ENCODE data around the gene UGP2. TPM values are rescaled to one million over a fixed set of nuclear protein-coding genes. Genes with fewer than 3 reads are reported as not detected.
A peak's percentile ranks its signal among the peaks of the same experiment; 100 is the strongest.

The UGP2 gene
- total and polyA plus RNA-seq, 10 of the 15 experiments (the other 5 are each of a cell fraction or from before 2014, with no cell fraction given), result 40.8 to 98.3 (median 76.1) TPM

GRCh38 chr2:63801455-63801854 lies 40.2 kb upstream of the UGP2 start:
- POLR2A ChIA-PET, result no interaction called here
- no peaks in the 10 kb centered on the region for H4K20me1 ChIP-seq (ENCODE audit: control insufficient read depth, insufficient read depth)
- BruUV-seq (replicated peaks), result no TSS peak
- RAD21 ChIA-PET (ENCODE audit: unreplicated experiment), result no interaction called here
- DNase-seq (ENCODE audit: low read depth, low spot score) (no peak), ATAC-seq (no peak), FAIRE-seq (no peak)
- intact Hi-C loops (cut with micrococcal nuclease; ENCODE audit: unreplicated experiment) (no loop called here), in situ Hi-C loops (cut with MboI) (no loop called here)
- SMC1A ChIA-PET (ENCODE audit: uncharacterized antibody, unreplicated experiment), result no interaction called here
- no peak overlapping the region for H3K4me3 ChIP-seq
- H3K27ac ChIP-seq (ENCODE audit: control insufficient read depth, insufficient read depth), result no peak overlapping the region
- CTCF ChIA-PET, result interaction anchor here (0.9 kb wide), 1 partner anchor 121 kb away, joined by 3 read pairs; no protein-coding TSS in a partner anchor
- H3K36me3 ChIP-seq (ENCODE audit: control insufficient read depth in 2 of 2, insufficient read depth in 2 of 2, low read length in 1 of 2), result no peaks in the 10 kb centered on the region
- 50% methylated on average over 6 of the region's 6 CpGs for WGBS (ENCODE audit: insufficient coverage, insufficient replicate concordance, low lambda C conversion rate, missing lambda C conversion rate)
- H3K9me3 ChIP-seq (replicated peaks; ENCODE audit: control insufficient read depth, insufficient read depth, low read length), result no peaks in the 10 kb centered on the region; the same call in 2 of the 3 replicates
- H3K9ac ChIP-seq (ENCODE audit: control insufficient read depth, insufficient read depth, low read length), result no peak overlapping the region
- H3K27me3 ChIP-seq (replicated peaks in 1 of 2; ENCODE audit: control insufficient read depth in 2 of 2, insufficient read depth in 2 of 2, low read length in 1 of 2), result no peaks in the 10 kb centered on the region
- no peaks in the 10 kb centered on the region for H3K4me1 ChIP-seq (ENCODE audit: control insufficient read depth, insufficient read depth, low read length)
- peak; percentile 36; the same call in 1 of the 2 replicates for TF ChIP-seq NFYB (IDR thresholded peaks at IDR 0.05; ENCODE audit: insufficient read depth, low read depth, low read length)
- no peak for TF ChIP-seq BCL3 (IDR thresholded peaks at IDR 0.05; ENCODE audit: borderline replicate concordance, insufficient read depth, low read depth, low read length, poor library complexity, severe bottlenecking)
- no peak overlapping the region for H3K4me2 ChIP-seq (ENCODE audit: control insufficient read depth, insufficient read depth)
- no peak overlapping the region for H2AFZ ChIP-seq (ENCODE audit: control insufficient read depth, low read depth, low read length)
- no peaks in the 10 kb centered on the region for H3K79me2 ChIP-seq (ENCODE audit: control insufficient read depth, insufficient read depth, low read length)

DNA sequence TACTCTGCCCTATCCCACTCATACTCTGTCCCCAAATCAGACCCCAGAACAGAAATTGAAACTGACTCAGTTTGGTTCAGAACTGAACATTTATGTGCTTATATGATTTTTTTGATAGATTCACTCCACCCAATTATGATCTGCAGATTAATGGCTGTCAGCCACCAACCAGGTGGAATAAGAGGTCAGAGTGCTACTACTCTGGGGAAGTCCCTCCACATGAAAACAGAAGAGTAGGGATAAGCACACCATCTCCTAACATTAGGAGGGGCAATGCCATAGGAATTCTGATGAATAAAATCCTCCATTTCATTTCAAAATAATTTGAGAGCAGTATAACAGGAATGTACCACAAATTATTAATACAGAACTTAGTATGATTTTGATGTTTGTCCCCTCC lies 36.3 kb upstream of the UGP2 start:
- Histone ChIP-seq H3K4me3 (no peak overlapping the region), H2AFZ (ENCODE audit: control insufficient read depth, low read depth, low read length) (no peak overlapping the region), H3K9ac (ENCODE audit: control insufficient read depth, insufficient read depth, low read length) (no peak overlapping the region), H4K20me1 (ENCODE audit: control insufficient read depth, insufficient read depth) (no peaks in the 10 kb centered on the region), H3K4me1 (ENCODE audit: control insufficient read depth, insufficient read depth, low read length) (no peaks in the 10 kb centered on the region), H3K9me3 (replicated peaks; ENCODE audit: control insufficient read depth, insufficient read depth, low read length) (no peaks in the 10 kb centered on the region; the same call in 2 of the 3 replicates), H3K79me2 (ENCODE audit: control insufficient read depth, insufficient read depth, low read length) (no peaks in the 10 kb centered on the region), H3K27me3 (replicated peaks in 1 of 2; ENCODE audit: control insufficient read depth in 2 of 2, insufficient read depth in 2 of 2, low read length in 1 of 2) (no peaks in the 10 kb centered on the region), H3K27ac (ENCODE audit: control insufficient read depth, insufficient read depth) (no peak overlapping the region), H3K36me3 (ENCODE audit: control insufficient read depth in 2 of 2, insufficient read depth in 2 of 2, low read length in 1 of 2) (no peaks in the 10 kb centered on the region), H3K4me2 (ENCODE audit: control insufficient read depth, insufficient read depth) (no peak overlapping the region)
- in situ Hi-C loops (cut with MboI), result no loop called here
- SMC1A ChIA-PET (ENCODE audit: uncharacterized antibody, unreplicated experiment), result no interaction called here
- RAD21 ChIA-PET (ENCODE audit: unreplicated experiment), result no interaction called here
- FAIRE-seq (no peak), ATAC-seq (no peak), DNase-seq (ENCODE audit: low read depth, low spot score) (no peak)
- intact Hi-C loops (cut with micrococcal nuclease; ENCODE audit: unreplicated experiment), result no loop called here
- BruUV-seq (replicated peaks), result no TSS peak
- POLR2A ChIA-PET, result no interaction called here
- CTCF ChIA-PET, result interaction anchor here (1.0 kb wide), 1 partner anchor 12 kb away, joined by 3 read pairs; no protein-coding TSS in a partner anchor
- TF ChIP-seq KDM1A (IDR thresholded peaks at IDR 0.05; ENCODE audit: borderline replicate concordance) (no peak), JUNB (IDR thresholded peaks at IDR 0.05) (no peak), YBX1 (IDR thresholded peaks at IDR 0.05) (no peak), NFIC (IDR thresholded peaks at IDR 0.05; ENCODE audit: low read depth, low read length) (no peak), IRF3 (IDR thresholded peaks at IDR 0.05) (no peak), POLR2AphosphoS2 (IDR thresholded peaks at IDR 0.05; ENCODE audit: low read depth, low read length) (no peak), SKIL (IDR thresholded peaks at IDR 0.05; ENCODE audit: low read depth, poor library complexity, severe bottlenecking) (no peak), SMC3 (IDR thresholded peaks at IDR 0.05; ENCODE audit: borderline replicate concordance, low read length) (no peak), STAT3 (IDR thresholded peaks at IDR 0.05; ENCODE audit: low read depth, low read length) (no peak)
- TF ChIP-seq, protein P1, sequence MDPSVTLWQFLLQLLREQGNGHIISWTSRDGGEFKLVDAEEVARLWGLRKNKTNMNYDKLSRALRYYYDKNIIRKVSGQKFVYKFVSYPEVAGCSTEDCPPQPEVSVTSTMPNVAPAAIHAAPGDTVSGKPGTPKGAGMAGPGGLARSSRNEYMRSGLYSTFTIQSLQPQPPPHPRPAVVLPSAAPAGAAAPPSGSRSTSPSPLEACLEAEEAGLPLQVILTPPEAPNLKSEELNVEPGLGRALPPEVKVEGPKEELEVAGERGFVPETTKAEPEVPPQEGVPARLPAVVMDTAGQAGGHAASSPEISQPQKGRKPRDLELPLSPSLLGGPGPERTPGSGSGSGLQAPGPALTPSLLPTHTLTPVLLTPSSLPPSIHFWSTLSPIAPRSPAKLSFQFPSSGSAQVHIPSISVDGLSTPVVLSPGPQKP (IDR thresholded peaks at IDR 0.05; ENCODE audit: low read depth, low read length), result no peak
